Left colon (tissue), 2 donors: ENCODE data around the gene LHX1. TPM values are rescaled to one million over a fixed set of nuclear protein-coding genes. Genes with fewer than 3 reads are reported as not detected.

Source experiments
- ATAC-seq: fragments of 200-7000 bp; cut with Tn5 transposase; one replicate; pipeline ENCODE4 v1.9.1; 2020; ENCODE audit warnings: mild to moderate bottlenecking, moderate library complexity
- DNase-seq, 2 donors: peaks; one replicate each; pipeline ENCODE4 v3.0.0-alpha.2; 2020
- intact Hi-C, 2 donors: fragments of 100-400 bp; cut with DNase I in 1 of 2; cut with micrococcal nuclease in 1 of 2; formaldehyde crosslinking; loops; one replicate each; pipeline versions ENCODE4 v1.11.2 to v1.14.0; 2022; cut with DNase I, micrococcal nuclease
- total RNA-seq, 2 donors: library from RNA; stranded (reverse); fragmentation: NEBNext Ultra II Directional; extraction: Animal tissue kit (Norgen Biotek cat#: 25700); gene quantifications; one replicate each; pipeline ENCODE4 v1.2.1, GENCODE V29; 2021
- donor health status: DM: no; HTN: no; CAD: no.
- donor health status: DM: yes; HTN: yes; CAD: no.

The LHX1 gene
- total RNA-seq, 2 donors from 2014 or later = not detected

- ATAC-seq = no peak
- intact Hi-C loops = no loop called here
- DNase-seq = no peak
Observed at GRCh38 chr17:36989173-36989572, 51.9 kb downstream of the LHX1 start.

- no peak for DNase-seq
- no peak for ATAC-seq
- intact Hi-C loops = no loop called here
Observed at GRCh38 chr17:36992701-36993100, 55.4 kb downstream of the LHX1 start.

GRCh38 chr17:36993227-36993626, 56.0 kb downstream of the LHX1 start:
- intact Hi-C loops = no loop called here
- DNase-seq = no peak
- ATAC-seq = no peak

Other genes starting within 250 kb of the LHX1 start
- gene AATF, start 11.5 kb downstream of the LHX1 start, total RNA-seq = 10 to 100 TPM; 33.6 to 36.5 TPM